ENCODE data around the gene LAMA3. TPM values are rescaled to one million over a fixed set of nuclear protein-coding genes. Genes with fewer than 3 reads are reported as not detected.
"Not testable (repeated sequence)": the region's sequence is repeated elsewhere in the genome, so short reads cannot be mapped to it uniquely, and the experiment has no call there.

The LAMA3 gene
- total RNA-seq, 2 donors from 2014 or later = 0.11 to 0.24 TPM

DNA sequence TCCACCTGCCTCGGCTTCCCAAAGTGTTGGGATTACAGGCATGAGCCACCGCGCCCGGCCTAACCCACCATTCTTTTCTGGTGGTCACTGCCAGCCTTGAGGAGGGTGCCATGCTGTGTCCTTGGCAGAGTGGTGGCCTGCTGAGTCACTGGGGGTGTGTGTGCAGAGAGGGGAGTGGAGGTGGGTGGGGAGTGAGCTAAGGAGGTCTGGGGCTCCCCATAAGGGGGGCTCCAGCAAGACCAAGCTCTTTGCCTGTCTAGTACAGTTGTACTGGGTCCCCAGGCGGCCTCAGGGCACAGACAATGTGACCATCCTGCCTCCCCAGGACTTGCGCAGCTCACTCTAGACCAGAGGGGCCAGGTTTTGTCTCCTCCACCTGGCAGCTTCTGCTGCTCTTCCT, 36.1 kb downstream of the LAMA3 start:
- no peak overlapping the region for H3K27ac Mint-ChIP-seq
- no peak for ATAC-seq (replicated peaks)

DNA sequence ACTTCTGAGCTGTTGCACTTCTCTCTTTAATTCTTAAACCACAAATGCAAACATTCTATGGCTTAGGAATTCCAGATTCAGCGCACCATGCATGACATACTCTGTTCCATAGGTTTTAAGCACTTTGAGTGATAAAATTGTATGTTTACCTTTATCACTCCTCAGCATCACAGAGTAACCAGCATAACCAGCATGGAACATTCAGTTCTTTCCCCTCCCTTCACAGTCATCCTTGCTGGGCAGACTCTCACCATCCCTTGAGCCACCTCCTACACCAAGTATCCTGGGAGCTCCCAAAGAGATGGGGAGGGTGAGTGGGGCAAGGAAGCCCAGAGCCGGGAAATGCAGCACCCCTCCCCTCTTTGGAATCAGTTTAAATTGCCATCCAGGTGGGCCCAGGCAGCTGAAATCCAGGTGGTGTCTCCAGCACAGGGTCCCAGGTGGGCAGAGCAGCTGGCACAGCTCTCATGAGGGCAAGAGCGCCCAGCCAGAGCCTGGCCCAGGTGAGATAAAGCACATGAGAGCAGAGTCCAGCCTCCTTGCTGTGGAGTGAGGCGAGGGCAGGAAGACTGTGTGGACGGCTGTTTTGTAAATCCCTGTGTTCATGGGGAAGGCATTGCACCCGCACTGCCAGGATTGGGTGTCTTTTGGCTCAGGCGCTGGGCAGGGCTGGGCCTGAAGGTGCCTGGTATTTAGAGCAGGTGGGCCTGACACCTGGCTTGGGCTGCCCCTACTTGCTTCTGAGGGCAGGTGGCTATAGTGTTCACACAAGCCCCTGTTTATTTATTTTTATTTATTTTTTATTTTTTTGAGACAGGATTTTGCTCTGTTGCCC, 36.8 kb downstream of the LAMA3 start:
- Mint-ChIP-seq H3K4me1 (no peaks in the 10 kb centered on the region), H3K27me3 (peaks cover 17% of the 10 kb centered on the region), H3K27ac (no peak overlapping the region), H3K4me3 (no peak overlapping the region), H3K9me3 (no peaks in the 10 kb centered on the region), H3K36me3 (ENCODE audit: low read depth) (no peaks in the 10 kb centered on the region)
- ATAC-seq (replicated peaks) = no peak

More for the DNA sequence above, 36.1 kb downstream of the LAMA3 start:
- Mint-ChIP-seq H3K9me3 (no peaks in the 10 kb centered on the region), H3K4me3 (no peak overlapping the region), H3K27me3 (peaks cover 17% of the 10 kb centered on the region), H3K4me1 (no peaks in the 10 kb centered on the region), H3K36me3 (ENCODE audit: low read depth) (no peaks in the 10 kb centered on the region)

DNA sequence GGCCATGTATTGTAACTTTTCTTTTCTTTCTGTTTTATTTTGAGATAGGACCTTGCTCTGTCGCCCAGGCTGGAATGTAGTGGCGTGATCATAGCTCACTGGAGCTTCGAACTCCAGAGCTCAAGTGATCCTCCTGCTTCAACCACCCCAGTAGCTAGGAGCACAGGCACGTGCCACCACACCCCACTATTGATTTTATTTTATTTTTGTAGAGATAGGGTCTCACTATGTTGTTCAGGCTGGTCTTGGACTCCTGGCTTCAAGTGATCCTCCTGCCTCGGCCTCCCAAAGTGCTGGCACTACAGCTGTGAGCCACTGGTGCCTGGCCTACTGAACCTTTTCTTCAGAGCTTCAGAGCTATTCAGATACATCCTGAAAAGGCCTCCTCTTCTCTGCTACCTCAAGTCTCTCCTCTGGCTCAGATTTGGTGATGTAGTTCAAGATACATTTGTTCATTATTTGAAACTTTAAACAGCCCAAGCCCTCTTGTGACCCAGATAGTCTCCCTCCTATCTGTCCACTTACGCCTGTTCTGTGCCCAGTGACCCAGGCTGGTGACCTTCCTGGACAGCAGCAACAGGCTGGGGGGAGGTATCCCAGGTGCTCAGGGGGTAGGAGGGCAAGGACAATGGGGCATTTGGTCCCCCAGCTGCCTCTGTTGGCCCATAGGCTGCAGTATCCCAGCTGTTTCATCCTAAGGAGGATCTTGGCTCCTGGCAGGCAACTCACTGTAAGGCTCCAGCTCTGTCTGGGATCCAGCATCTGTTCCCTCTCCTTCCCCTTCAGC, 38.6 kb downstream of the LAMA3 start:
- no peaks in the 10 kb centered on the region for H3K9me3 Mint-ChIP-seq
- H3K4me3 Mint-ChIP-seq = no peak overlapping the region
- no peak overlapping the region for H3K27ac Mint-ChIP-seq
- H3K27me3 Mint-ChIP-seq = peaks cover 19% of the 10 kb centered on the region
- H3K4me1 Mint-ChIP-seq = no peaks in the 10 kb centered on the region
- H3K36me3 Mint-ChIP-seq (ENCODE audit: low read depth) = no peaks in the 10 kb centered on the region
- no peak for ATAC-seq (replicated peaks)

DNA sequence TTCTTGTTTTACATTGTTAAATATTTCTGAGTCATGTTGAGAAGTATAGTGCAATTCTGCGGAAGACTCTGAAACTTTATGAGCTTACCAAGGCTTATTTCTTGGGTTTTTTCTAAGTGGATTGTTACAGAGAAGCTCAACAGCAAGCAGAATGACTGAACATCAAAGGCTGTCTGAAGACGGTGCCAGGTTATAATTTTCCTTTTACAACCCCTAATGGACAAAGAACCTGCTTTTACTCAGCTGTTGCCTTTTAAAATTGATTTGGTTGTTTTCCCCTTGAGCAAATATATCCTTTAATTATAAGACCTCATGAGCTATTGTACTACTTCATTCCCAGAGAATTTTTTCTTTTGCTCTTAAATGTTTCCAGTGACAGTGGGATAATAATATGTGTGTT, 41.6 kb downstream of the LAMA3 start:
- H3K27ac Mint-ChIP-seq = no peak overlapping the region
- H3K4me1 Mint-ChIP-seq = no peaks in the 10 kb centered on the region
- ATAC-seq (replicated peaks) = no peak

DNA sequence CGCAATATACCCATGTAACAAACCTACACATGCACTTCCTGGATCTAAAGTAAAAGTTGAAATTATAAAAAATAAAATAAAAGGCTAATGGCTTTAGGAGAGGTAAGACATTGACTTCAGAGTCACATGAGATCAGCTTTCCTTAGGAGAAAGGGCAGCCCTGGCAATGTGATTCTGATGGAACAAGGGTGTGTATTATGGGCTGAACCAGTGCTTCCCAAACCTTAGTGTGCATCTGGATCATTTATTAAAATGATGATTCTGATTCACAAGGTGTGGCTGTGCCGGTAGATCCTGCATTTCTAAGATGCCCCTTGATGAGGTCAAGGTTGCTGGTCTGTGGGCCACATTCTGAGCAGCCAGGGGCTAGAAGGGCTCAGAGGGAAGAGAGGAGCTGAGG, 42.6 kb downstream of the LAMA3 start:
- Mint-ChIP-seq H3K36me3 (ENCODE audit: low read depth) (no peaks in the 10 kb centered on the region), H3K9me3 (no peaks in the 10 kb centered on the region), H3K27me3 (peaks cover 19% of the 10 kb centered on the region), H3K4me3 (no peak overlapping the region), H3K27ac (no peak overlapping the region), H3K4me1 (no peaks in the 10 kb centered on the region)
- ATAC-seq (replicated peaks) = no peak

More for the DNA sequence above, 41.6 kb downstream of the LAMA3 start:
- no peaks in the 10 kb centered on the region for H3K36me3 Mint-ChIP-seq (ENCODE audit: low read depth)
- H3K4me3 Mint-ChIP-seq = no peak overlapping the region
- H3K9me3 Mint-ChIP-seq = no peaks in the 10 kb centered on the region
- H3K27me3 Mint-ChIP-seq = peaks cover 19% of the 10 kb centered on the region

DNA sequence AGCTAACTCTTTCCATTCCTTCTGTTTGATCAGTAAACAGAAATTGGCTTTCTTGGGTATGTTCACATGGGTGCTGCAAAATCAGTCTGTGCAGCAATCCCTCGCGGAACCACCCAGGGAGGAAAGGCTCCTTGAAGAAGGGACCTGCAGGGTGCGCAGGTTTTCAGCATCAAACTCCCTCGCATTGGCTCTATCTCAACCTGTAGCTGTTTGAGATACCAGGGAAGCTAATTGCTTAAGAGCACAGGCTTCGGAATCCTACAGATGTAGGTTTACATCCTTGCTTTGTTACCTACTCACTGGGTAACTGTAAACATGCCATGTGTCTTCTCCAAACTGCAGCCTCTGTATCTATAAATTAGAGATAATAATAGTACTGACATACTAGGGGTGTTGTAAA, 43.2 kb downstream of the LAMA3 start:
- Mint-ChIP-seq H3K4me3 (no peak overlapping the region), H3K27me3 (peaks cover 19% of the 10 kb centered on the region), H3K4me1 (no peaks in the 10 kb centered on the region), H3K27ac (no peak overlapping the region), H3K36me3 (ENCODE audit: low read depth) (no peaks in the 10 kb centered on the region), H3K9me3 (no peaks in the 10 kb centered on the region)
- no peak for ATAC-seq (replicated peaks)

DNA sequence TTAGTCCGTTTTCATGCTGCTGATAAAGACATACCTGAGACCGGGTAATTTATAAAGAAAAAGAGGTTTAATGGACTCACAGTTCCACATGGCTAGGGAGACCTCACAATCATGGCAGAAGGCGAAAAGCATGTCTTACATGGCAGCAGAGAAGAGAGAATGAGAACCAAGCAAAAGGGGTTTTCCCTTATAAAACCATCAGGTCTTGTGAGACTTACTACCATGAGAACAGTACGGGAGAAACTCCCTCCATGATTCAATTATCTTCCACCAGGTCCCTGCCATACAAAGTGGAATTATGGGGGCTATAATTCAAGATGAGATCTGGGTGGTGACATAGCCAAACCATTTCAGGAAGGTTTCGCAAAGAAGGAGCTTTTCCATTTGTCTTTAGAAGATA, 44.0 kb downstream of the LAMA3 start:
- H3K36me3 Mint-ChIP-seq (ENCODE audit: low read depth); H3K27ac Mint-ChIP-seq; H3K9me3 Mint-ChIP-seq; H3K4me3 Mint-ChIP-seq; H3K4me1 Mint-ChIP-seq: not testable (repeated sequence)
- ATAC-seq (replicated peaks) = peak; percentile 35
- H3K27me3 Mint-ChIP-seq = peaks cover 24% of the 10 kb centered on the region

DNA sequence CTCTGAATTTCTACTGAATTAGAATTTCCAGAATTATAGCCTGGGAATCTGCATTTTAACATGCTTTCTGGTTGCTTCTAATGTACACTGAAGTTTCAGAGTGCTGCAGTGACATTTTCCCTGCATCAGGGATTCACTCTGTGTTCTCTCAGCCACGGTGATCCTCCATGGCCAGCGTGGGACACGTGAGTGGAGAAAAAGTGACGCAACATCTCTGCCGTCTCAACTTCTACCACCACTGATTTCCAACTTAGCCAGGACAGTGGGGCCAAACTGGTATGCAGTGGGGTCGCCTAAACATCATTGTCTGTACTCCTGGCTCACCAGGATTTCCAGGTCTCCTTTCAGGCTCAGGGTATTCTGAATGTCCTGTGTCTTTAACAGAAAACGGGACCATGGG, 44.6 kb downstream of the LAMA3 start:
- Mint-ChIP-seq H3K36me3 (ENCODE audit: low read depth) (no peaks in the 10 kb centered on the region), H3K27ac (no peak overlapping the region), H3K4me1 (peaks cover 7% of the 10 kb centered on the region), H3K27me3 (peaks cover 24% of the 10 kb centered on the region), H3K4me3 (no peak overlapping the region), H3K9me3 (no peaks in the 10 kb centered on the region)
- no peak for ATAC-seq (replicated peaks)

DNA sequence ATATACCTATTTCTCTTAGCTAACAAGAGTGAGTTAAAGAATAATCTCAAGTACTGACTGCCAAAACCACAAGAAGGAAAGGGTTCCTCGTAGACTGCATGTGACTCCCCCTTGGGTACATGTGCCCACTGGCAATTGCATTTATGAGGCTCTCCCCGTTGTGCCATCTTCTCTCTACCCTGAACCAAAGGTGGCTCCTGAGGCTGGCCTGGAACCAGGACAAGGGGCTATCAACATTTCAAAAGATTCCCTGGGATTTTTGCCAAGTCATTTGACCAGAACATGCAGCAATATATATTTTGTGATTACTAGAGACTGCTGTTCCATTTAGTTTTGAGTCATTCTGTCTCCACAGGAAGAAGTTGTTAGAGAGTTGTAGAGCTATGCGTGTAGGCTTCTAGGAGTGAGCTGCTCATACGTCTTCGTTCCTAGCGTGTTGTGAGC, 45.8 kb downstream of the LAMA3 start:
- Mint-ChIP-seq H3K36me3 (ENCODE audit: low read depth) (no peaks in the 10 kb centered on the region), H3K9me3 (no peaks in the 10 kb centered on the region), H3K4me1 (peaks cover 7% of the 10 kb centered on the region), H3K27ac (no peak overlapping the region), H3K27me3 (peaks cover 22% of the 10 kb centered on the region), H3K4me3 (no peak overlapping the region)
- no peak for ATAC-seq (replicated peaks)

DNA sequence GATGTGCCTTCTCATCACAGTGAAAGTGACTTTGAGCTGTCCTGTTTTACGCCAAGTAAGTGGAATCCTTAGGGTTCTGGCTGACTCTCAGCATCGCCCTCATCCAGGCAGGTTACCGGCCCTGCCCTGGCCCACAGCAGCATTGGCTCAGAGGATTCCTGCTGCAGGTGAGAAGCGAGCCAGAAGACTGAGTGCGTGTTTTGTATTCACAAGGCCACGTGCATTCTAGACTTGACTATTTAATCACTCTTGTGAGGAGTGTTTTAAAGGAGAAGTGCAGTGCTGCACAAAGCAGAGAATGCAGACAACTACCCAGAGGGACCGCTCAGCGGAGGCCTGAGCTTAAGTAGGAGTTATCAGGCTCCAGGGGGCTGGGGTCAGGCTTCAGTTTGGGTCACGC, 48.3 kb downstream of the LAMA3 start:
- Mint-ChIP-seq H3K36me3 (ENCODE audit: low read depth) (no peaks in the 10 kb centered on the region), H3K4me3 (no peak overlapping the region), H3K9me3 (no peaks in the 10 kb centered on the region), H3K27ac (no peak overlapping the region), H3K4me1 (peaks cover 12% of the 10 kb centered on the region), H3K27me3 (peaks cover 23% of the 10 kb centered on the region)
- no peak for ATAC-seq (replicated peaks)

DNA sequence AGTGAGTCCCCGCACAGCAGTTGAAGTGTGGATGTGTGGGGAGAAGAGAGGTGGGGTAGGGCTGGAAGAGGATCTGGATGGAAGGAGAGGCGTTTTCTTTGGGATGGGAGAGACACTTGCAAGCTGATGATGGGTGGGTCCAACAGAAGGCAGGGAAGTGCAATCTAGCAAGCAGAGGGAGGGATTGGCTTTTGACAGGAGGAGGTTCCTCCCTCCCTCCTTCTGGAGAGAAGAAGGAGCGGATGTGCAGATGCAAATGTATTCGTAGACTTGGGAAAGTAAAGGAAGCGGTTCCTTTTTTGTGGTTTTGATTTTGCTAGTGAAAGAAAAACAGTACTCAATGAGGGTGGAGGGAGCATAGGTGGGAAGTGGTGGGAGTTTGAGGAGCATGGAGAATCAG, 48.9 kb downstream of the LAMA3 start:
- Mint-ChIP-seq H3K4me1 (peaks cover 12% of the 10 kb centered on the region), H3K4me3 (no peak overlapping the region), H3K36me3 (ENCODE audit: low read depth) (no peaks in the 10 kb centered on the region), H3K27ac (no peak overlapping the region), H3K27me3 (peaks cover 27% of the 10 kb centered on the region), H3K9me3 (no peaks in the 10 kb centered on the region)
- no peak for ATAC-seq (replicated peaks)

DNA sequence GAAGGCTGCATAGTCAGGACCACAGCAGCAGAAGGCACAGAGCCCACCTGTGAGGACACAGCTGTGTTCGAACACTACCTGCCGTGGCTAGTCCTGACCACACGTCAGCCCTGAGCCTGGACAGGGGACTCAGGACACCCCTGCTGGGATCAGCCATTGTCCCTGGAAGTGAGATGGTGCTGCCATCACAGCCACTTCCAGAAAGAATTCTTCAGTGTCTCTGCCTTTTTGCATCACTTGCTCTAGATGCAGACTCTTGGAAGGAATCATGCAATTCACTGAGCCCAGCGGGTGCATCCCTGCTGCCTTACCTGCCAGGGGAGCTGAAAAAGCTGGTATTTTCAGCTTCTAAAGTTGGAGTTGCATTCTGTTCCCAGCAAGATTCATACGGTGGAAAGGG, 49.3 kb downstream of the LAMA3 start:
- Mint-ChIP-seq H3K27me3 (peaks cover 29% of the 10 kb centered on the region), H3K27ac (no peak overlapping the region), H3K36me3 (ENCODE audit: low read depth) (no peaks in the 10 kb centered on the region), H3K4me1 (peaks cover 12% of the 10 kb centered on the region), H3K4me3 (no peak overlapping the region), H3K9me3 (no peaks in the 10 kb centered on the region)
- no peak for ATAC-seq (replicated peaks)

DNA sequence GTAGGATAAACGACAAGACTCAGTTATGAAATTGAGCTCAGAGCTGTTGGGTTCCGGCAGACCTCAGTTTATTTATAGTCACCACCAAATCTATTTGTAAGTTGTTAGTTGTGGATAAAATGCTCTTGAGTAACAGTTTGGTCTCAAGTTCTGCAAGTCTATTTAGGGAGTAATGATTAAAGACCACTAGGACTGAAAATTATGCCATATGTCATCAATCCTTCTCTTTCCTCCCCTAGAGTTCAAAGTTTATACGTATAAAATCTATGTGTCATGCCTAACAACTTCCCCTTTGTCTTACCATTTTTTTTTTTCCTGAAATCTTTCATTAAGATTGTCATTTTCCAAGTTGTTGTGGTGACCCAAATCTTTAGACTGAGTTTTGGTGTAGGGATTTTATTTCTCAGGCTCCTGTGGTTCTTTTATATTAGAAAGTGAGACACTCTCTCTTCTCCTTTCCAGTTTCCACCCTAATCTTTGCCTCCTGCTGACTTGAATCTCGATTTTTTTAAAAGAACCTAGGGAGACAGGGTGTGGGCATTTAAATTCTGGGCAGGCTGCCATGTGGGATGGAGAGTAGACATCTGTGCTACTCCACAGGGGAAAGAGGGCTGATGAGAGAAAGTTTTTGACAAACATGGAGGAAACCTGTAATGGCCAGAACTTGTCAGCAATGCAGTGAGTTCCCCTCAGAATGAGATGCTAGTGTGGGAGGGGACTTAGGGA, 51.0 kb downstream of the LAMA3 start:
- Mint-ChIP-seq H3K27me3 (peaks cover 38% of the 10 kb centered on the region), H3K27ac (no peak overlapping the region), H3K36me3 (ENCODE audit: low read depth) (no peaks in the 10 kb centered on the region)

DNA sequence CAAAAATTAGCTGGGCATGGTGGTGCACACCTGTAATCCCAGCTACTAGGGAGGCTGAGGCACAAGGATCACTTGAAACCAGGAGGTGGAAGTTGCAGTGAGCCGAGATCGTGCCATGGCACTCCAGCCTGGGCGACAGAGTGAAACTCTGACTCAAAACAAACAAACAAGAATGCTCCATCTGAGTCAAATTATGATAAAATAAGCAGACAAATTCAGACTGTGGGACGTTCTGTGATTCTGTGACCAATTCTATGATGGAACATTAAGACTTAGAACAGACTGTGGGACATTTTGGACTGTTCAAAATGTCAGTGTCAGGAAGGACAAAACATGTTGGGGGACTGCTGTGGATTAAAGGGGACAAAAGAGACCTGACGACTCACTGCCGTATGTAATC, 52.7 kb downstream of the LAMA3 start:
- H3K27ac Mint-ChIP-seq; H3K4me3 Mint-ChIP-seq; H3K36me3 Mint-ChIP-seq (ENCODE audit: low read depth); H3K9me3 Mint-ChIP-seq: not testable (repeated sequence)
- peak; percentile 84 for ATAC-seq (replicated peaks)
- Mint-ChIP-seq H3K4me1 (peaks cover 12% of the 10 kb centered on the region), H3K27me3 (peaks cover 40% of the 10 kb centered on the region)

More for the DNA sequence above, 51.0 kb downstream of the LAMA3 start:
- ATAC-seq (replicated peaks) = no peak
- Mint-ChIP-seq H3K9me3 (no peaks in the 10 kb centered on the region), H3K4me1 (peaks cover 12% of the 10 kb centered on the region), H3K4me3 (no peak overlapping the region)

Data from activated T-helper 17 cell treated with anti-CD3 and anti-CD28 coated beads, Interleukin-2, amount 50 U/mL, for 72 hours (primary cell).